GM18505 (cell line): Measurements from ENCODE around the gene ATP5IF1.

Source experiments
- ATAC-seq: cut with Tn5 transposase; IDR thresholded peaks from one replicate; pipeline ENCODE4 v1.9.1; 2021; ENCODE audit not compliant: unreplicated experiment
- POLR2A ChIP-seq: IDR thresholded peaks from 4 replicates; pipeline ENCODE4 v1.6.1; 2011; ENCODE audit warnings: borderline replicate concordance; ENCODE audit not compliant: insufficient read depth, insufficient read length; ENCODE audit errors: extremely low read depth

The ATP5IF1 gene

DNA sequence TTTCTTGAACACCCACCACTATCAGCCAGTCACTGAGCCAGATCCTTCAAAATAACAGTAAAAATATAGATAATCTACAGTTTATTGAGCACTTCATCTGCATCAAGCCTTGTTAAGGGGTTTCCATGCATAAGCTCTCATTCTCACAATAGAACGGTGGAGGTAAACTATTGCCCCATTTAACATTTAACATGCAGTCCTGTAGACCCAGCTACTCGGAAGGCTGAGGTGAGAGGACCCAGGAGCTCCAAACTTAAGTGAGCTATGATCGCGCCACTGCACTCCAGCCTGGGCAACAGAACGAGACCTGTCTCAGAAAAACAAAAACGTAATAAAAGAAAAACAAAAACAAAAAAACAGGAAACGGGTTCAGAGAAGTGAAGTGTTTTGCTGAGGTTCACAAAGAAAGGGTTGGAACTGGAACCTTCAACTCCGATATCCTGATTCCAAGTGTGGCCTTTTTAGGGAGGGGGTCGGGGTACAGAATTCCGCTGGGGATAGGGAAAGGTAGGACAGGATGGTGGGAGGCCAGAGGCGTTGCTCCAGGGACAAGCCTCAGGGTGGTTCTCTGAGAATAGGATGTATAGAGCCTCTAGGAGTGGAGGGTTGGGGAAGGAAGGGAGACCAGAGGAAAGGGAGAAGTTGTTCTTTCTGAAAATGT lies 11.8 kb downstream of the ATP5IF1 start:
- no peak for ATAC-seq
- TF ChIP-seq POLR2A = no peak

DNA sequence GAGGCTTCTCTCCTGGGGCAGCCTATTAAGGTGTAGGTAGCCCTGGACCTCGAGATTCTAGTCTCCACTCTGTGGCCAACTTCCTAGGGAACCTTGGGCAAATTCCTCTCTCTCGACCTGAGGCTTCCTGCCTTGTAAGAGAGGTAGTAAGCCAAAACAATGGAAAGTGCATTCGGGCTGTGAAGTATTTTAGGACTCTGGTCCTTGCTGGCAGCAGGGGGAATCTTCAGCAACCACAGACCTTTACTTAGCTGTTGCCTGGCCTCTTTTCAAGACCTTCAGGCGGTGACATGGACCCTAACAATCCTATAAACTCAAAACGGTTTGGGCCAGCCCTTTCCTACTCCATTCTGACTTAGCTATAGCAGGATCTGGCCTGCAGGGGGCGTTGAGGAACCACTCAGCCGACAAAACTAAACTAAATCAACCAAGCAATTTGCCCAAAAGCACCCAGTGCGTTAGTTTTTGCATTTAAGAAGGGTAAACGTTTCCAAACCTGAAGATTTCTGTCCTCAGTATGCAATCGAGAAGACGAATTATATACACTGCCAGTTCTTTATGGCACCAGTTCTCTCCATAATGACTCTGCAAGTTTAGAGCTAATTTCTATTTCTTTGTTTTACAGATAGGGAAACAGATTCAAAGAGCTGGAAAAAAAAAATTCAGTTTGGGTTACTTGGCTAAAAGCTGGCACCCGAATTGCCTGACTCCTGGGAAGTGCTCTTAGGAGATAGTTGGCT lies 12.5 kb downstream of the ATP5IF1 start:
- ATAC-seq = no peak
- peak; percentile 23 for TF ChIP-seq POLR2A

DNA sequence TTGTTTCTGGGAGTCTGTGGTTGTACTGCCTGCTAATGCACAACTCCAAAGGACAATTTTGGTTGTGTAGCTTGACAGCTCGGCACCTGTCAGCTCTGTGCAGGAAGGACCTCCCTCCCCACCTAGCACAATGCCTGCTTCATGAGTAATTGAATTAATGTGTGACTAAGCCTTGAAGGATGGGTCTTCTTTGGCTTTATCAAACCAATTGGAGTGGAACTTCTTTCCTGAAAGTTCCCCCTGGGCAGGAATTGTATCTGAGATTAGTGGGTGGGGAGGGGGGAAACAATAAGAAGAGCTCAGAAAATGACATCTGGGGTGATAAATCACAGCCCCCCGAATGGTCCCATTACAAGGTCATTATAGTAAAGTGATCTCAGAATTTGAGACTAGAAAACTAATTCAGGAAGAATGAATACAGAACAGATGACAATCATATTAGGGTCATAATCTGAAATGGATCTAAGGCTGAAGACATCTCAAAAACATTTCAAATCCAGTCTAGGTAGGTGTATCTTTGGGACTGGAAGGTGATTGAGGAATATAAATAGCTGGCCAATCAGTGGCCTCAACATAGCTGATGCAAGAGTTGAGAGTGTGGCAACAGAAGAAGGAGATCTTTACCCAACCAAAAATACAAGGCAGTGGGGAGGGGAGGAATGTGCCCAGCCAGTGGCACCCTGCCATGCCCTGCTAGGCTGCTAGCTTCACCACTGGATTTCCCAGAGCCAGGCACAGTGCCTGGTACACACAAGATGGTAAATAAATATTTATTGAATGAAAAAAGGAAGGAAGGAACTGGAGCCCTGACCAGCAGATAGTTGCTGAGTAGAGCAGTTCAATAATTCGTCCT lies 13.3 kb downstream of the ATP5IF1 start:
- no peak for ATAC-seq
- peak; percentile 50 for TF ChIP-seq POLR2A

DNA sequence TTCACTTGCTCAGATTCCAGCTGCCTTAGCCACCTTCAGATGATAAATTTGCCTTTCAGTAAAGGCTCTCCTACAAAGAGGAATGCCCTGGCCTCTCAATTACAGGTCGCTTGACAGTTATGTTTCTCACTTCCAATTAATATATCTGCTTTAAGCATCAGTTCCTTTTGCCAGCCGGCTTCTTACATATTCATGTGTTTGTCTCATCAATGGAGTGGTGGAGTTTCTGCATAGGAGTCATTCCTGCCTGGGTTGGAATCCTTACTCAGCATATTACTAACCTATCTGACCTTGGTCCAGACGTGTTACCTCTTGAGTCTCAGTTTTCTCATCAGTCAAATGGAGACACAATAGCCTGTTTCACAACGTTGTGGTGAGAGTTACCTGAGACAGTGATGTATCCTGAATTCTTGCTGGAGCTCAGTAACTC lies 14.0 kb downstream of the ATP5IF1 start:
- TF ChIP-seq POLR2A = no peak
- no peak for ATAC-seq

- no peak for ATAC-seq
- no peak for TF ChIP-seq POLR2A
Measured at GRCh38 chr1:28256197-28256827, 20.4 kb downstream of the ATP5IF1 start.

GRCh38 chr1:28257736-28258135 lies 21.8 kb downstream of the ATP5IF1 start:
- TF ChIP-seq POLR2A = no peak
- ATAC-seq = no peak

DNA sequence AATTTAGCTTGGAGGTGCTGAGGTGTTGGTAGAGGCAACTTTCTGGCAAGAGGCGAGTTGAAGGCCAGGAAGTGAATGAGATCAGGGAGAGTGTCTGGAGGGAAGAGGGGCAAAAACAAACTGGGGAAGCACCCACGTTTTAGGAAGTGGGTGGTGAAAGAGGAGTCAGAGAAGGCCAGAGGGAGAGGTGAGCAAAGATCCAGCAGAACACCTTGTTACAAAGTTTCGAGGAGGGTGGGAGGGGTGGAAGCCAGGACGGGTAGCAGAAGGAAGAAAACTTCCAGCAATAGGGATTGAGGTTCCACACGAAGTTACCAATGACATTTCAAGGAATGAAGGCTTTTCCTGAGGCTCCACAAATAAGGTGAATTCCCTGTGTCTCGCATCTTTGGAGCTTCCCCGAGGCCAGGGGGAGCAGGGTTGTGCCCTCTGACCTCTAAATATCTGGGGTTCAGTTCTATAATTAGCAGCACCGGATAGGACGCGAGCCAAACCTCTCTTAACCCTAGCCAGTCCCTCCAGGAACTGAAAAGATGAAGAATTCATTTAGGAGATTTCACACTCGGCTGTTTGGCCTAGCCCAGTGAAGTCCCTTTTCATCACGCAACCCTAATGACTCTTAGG lies 22.8 kb downstream of the ATP5IF1 start:
- ATAC-seq = no peak
- TF ChIP-seq POLR2A = no peak

- peak; percentile 92 for ATAC-seq
- peak; percentile 98 for TF ChIP-seq POLR2A
Measured at GRCh38 chr1:28259252-28259933, 23.5 kb downstream of the ATP5IF1 start, which contains the start of gene SESN2. Gene SESN2 (plus strand): TSS chr1:28259518. CDS start chr1:28259848, 330 bp downstream.

DNA sequence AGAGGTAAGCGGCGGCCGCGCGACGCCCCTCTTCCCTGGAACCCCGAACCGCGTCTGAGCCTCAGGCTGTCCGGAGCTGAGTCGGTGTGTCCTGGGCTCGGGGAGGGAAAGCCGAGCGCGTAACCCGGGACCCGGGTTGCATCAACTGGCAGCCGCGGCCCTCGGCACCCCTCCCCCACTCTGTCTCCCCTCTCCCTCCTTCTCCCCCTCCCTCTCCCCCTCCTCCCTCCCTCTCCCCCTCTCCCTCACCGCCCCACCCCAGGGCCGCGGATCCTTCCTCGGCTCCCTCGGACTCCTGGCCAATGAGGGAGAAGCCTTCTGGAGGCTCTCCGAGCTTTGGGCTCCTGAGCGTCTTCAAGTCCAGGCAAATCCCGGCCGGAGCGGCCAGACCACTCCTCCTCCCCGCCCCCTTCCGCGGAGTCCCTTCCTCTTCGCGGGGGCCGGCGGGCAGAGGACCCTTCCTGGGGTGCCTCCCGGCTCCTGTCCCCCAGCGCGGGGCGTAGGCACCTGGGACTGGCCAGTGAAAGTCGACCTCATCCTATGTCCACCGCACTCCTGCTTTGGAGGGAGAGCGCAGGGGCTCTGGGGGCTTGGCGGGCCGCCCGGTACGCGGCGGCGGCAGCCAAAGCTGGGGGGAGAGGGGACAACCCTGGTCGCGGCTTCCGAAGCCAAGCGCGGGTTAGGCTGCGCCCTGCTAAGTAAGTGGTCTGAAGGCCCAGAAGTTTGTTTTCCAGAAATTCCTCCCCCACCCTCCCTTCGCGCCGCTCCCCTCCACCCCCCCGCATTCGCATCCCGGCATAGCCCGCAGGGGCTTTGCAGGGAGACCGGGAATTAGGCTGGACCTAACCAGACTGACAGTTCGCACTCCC lies 24.2 kb downstream of the ATP5IF1 start:
- no peak for TF ChIP-seq POLR2A
- ATAC-seq = peak; percentile 1

GRCh38 chr1:28260803-28261174 lies 24.9 kb downstream of the ATP5IF1 start:
- no peak for ATAC-seq
- TF ChIP-seq POLR2A = no peak

GRCh38 chr1:28264897-28265296 lies 29.0 kb downstream of the ATP5IF1 start:
- no peak for ATAC-seq
- TF ChIP-seq POLR2A = no peak

DNA sequence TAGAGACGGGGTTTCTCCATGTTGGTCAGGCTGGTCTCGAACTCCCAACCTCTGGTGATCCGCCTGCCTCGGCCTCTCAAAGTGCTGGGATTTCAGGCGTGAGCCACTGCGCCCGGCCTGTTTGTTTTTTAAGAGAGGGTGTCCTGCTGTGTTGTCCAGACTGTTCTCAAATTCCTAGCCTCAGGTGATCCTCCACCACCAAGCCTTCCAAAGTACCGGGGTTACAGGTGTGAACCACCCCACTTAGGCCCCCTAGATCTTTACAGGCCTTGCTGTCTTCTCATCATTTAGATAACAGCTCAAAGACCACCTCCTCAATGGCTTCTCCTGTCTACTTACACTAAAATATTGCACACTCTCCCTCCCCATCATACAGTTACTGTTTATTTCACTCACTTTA lies 29.7 kb downstream of the ATP5IF1 start:
- TF ChIP-seq POLR2A = no peak

GRCh38 chr1:28266920-28267322 lies 31.0 kb downstream of the ATP5IF1 start:
- no peak for ATAC-seq
- TF ChIP-seq POLR2A = no peak

More for the DNA sequence above, 29.7 kb downstream of the ATP5IF1 start:
- no peak for ATAC-seq
